K562 (cell line): Measurements from ENCODE around the gene SIDT1. TPM values are rescaled to one million over a fixed set of nuclear protein-coding genes. Genes with fewer than 3 reads are reported as not detected.

ENCODE experiments used
- ATAC-seq: fragments of 200-7000 bp; cut with Tn5 transposase; 3 replicates; pipeline ENCODE4 v1.9.1; 2020; ENCODE audit warnings: moderate library complexity
- BruUV-seq: library from RNA; stranded (reverse); fragments of 400-500 nt; replicated peaks from 2 replicates; lab custom pipeline; 2021; lab: Mats Ljungman, UMichigan
- CTCF ChIA-PET: fragments of 300-600 bp; formaldehyde crosslinking; extraction: SDS; loops from one replicate; lab custom pipeline; 2021; ENCODE audit warnings: low intra/inter-chr PET ratio; lab: Yijun Ruan, JAX
- POLR2A ChIA-PET: fragments of 300-600, 350-650 bp; sonication (Branson Sonifier 250); formaldehyde crosslinking; extraction: SDS; loops from one replicate; lab custom pipeline; 2021; ENCODE audit warnings: antibody characterized with exemption, inconsistent platforms; lab: Yijun Ruan, JAX
- DNase-seq, 4 experiments: peaks; one replicate each; pipeline versions ENCODE4 v3.0.0 to v3.0.0-alpha.2; 2011 to 2018; ENCODE audit warnings: low spot score in 3 of 4, mixed read lengths in 3 of 4; ENCODE audit errors: extremely low read depth in 1 of 4
- FAIRE-seq: peaks from 2 replicates; lab custom pipeline; 2011; peaks lifted over from hg19 to GRCh38; lab: Jason Lieb, UNC
- H2AFZ ChIP-seq: 2 replicates; pipeline ENCODE4 v1.6.0; 2011; ENCODE audit warnings: low read depth, low read length, control low read depth, inconsistent platforms
- H3K27ac ChIP-seq: fragments of 200-600 bp; 3 replicates; pipeline ENCODE4 v1.8.0; 2011; ENCODE audit warnings: low read depth, mild to moderate bottlenecking, control low read depth, inconsistent platforms, low read length, moderate library complexity, mixed read lengths; ENCODE audit errors: extremely low read depth
- H3K27me3 ChIP-seq, 2 experiments: fragments of 300-600 bp in 1 of 2; 2 replicates in 1 of 2; 3 replicates in 1 of 2; pipeline versions ENCODE4 v1.6.0 to v1.8.0; 2011; ENCODE audit warnings: inconsistent platforms in 2 of 2, low read length in 2 of 2, mild to moderate bottlenecking in 1 of 2, mixed read lengths in 1 of 2, moderate library complexity in 1 of 2; ENCODE audit not compliant: control insufficient read depth in 2 of 2, insufficient read depth in 2 of 2
- H3K36me3 ChIP-seq: fragments of 300-600 bp; 3 replicates; pipeline ENCODE4 v1.8.0; 2011; ENCODE audit warnings: mild to moderate bottlenecking, low read length, inconsistent platforms; ENCODE audit not compliant: control insufficient read depth, insufficient read depth
- H3K4me1 ChIP-seq, 2 experiments: fragments of 200-600 bp in 1 of 2; replicated peaks in 1 of 2; 2 replicates in 1 of 2; 3 replicates in 1 of 2; pipeline versions ENCODE4 v1.5.1 to v1.8.0; 2011; ENCODE audit warnings: inconsistent platforms in 2 of 2, low read length in 2 of 2, mild to moderate bottlenecking in 1 of 2, mixed read lengths in 1 of 2, moderate library complexity in 1 of 2; ENCODE audit not compliant: control insufficient read depth in 2 of 2, insufficient read depth in 2 of 2
- H3K4me2 ChIP-seq: 2 replicates; pipeline ENCODE4 v1.6.1; 2011; ENCODE audit warnings: low read length, control low read depth, inconsistent platforms, mixed read lengths; ENCODE audit not compliant: insufficient read depth
- H3K4me3 ChIP-seq: fragments of 200-600 bp; sonication (generic), shearing (Covaris generic); 2 replicates; pipeline ENCODE4 v1.5.1; 2016; ENCODE audit warnings: control low read depth, inconsistent platforms
- H3K79me2 ChIP-seq: fragments of 200-600 bp; 3 replicates; pipeline ENCODE4 v1.8.0; 2011; ENCODE audit warnings: low read length, inconsistent platforms; ENCODE audit not compliant: control insufficient read depth, insufficient read depth
- H3K9ac ChIP-seq, 2 experiments: 2 replicates each; pipeline versions ENCODE4 v1.6.0 to v1.6.1; 2011; ENCODE audit warnings: low read depth in 2 of 2, low read length in 2 of 2, control low read depth in 1 of 2, inconsistent platforms in 1 of 2, mild to moderate bottlenecking in 1 of 2, mixed read lengths in 1 of 2; ENCODE audit not compliant: insufficient read depth in 1 of 2
- H3K9me1 ChIP-seq: one replicate; pipeline ENCODE4 v1.6.0; 2011; ENCODE audit warnings: inconsistent platforms, mild to moderate bottlenecking, low read length, moderate library complexity; ENCODE audit not compliant: control insufficient read depth, insufficient read depth
- H3K9me3 ChIP-seq: replicated peaks from 2 replicates; pipeline ENCODE4 v1.5.1; 2011; ENCODE audit warnings: low read depth, low read length, inconsistent platforms; ENCODE audit not compliant: control insufficient read depth, insufficient read depth
- H4K20me1 ChIP-seq: replicated peaks from 2 replicates; pipeline ENCODE4 v1.6.1; 2011; ENCODE audit warnings: low read length, inconsistent platforms, mixed read lengths; ENCODE audit not compliant: control insufficient read depth, insufficient read depth
- ARNT ChIP-seq, 2 experiments: fragments of 450-650 bp; IDR thresholded peaks; 2 replicates each; pipeline ENCODE4 v1.6.1; 2016; ENCODE audit warnings: mild to moderate bottlenecking in 1 of 2
- CGGBP1 ChIP-seq: fragments of 250-450 bp; sonication (Bioruptor Pico); IDR thresholded peaks from 2 replicates; pipeline ENCODE4 v1.9.0; 2021; ENCODE audit warnings: mild to moderate bottlenecking
- IRF2 ChIP-seq: sonication (generic); formaldehyde crosslinking; IDR thresholded peaks from 2 replicates; pipeline ENCODE4 v1.8.1; 2022; ENCODE audit warnings: mild to moderate bottlenecking, missing genetic modification reagents
- LCOR ChIP-seq: sonication (generic); formaldehyde crosslinking; IDR thresholded peaks from 2 replicates; pipeline ENCODE4 v1.8.0; 2022; ENCODE audit warnings: mild to moderate bottlenecking, missing genetic modification reagents
- U2AF2 ChIP-seq: fragments of 200-400 bp; formaldehyde crosslinking; optimal IDR thresholded peaks from 2 replicates; pipeline ENCODE3; 2017; ENCODE audit warnings: low read depth, mild to moderate bottlenecking, low read length
- whole genome bisulfite sequencing: fragments of 100-300 bp; shearing (Covaris generic); methylation state at CpG from one replicate; pipeline ENCODE4 v1.1.6; 2016; ENCODE audit warnings: low coverage, mixed read lengths; ENCODE audit not compliant: insufficient coverage; ENCODE audit errors: missing lambda C conversion rate; 5-methylcytosine and 5-hydroxymethylcytosine counted together
- in situ Hi-C: fragments of 300-500 bp; cut with MboI; formaldehyde crosslinking; loops from 4 replicates; pipeline ENCODE4 v1.15.0; 2018; ENCODE audit warnings: inconsistent platforms, mixed read lengths
- intact Hi-C: fragments of 100-400 bp; cut with micrococcal nuclease; formaldehyde crosslinking; loops from 2 replicates; pipeline ENCODE4 v1.14.2; 2022
- polyA plus RNA-seq, 8 experiments: library from polyadenylated mRNA; depleted of rRNA in 4 of 8; stranded (reverse) in 5 of 8; unstranded in 3 of 8; fragments of >200 nt; fragmentation: Nextera tagmentation in 2 of 8; fragmentation: Illumina TruSeq in 1 of 8; extraction: Ambion mirVana in 2 of 8; extraction: Trizol in 1 of 8; gene quantifications; 2 replicates each; pipeline versions ENCODE4 v1.2.1 to v1.2.3, GENCODE V29; 2011 to 2014; ENCODE audit warnings: inconsistent platforms in 1 of 8, missing spikeins in 1 of 8
- total RNA-seq, 7 experiments: library from RNA; depleted of rRNA in 6 of 7; stranded (reverse); fragments of >200 nt in 6 of 7; fragmentation: Illumina TruSeq in 2 of 7; extraction: Trizol in 2 of 7; gene quantifications; 2 replicates each; pipeline versions ENCODE4 v1.2.1 to v1.2.3, GENCODE V29; 2011 to 2021; ENCODE audit warnings: low replicate concordance in 1 of 7
- TF ChIP-seq, protein P1 (sequence below): IDR thresholded peaks from 2 replicates; pipeline ENCODE4 v1.6.1; 2014; ENCODE audit warnings: antibody characterized with exemption

SIDT1 gene
- total and polyA plus RNA-seq, 9 of the 15 experiments (the other 6 are each of a cell fraction or from before 2014, with no cell fraction given) = not detected

GRCh38 chr3:113602836-113603235 lies 70.5 kb downstream of the SIDT1 start:
- Histone ChIP-seq H3K27me3 (peaks cover 0 to 11% of the 10 kb centered on the region in 2 experiments; a peak in 4 of 5 replicates), H3K9me3 (no peaks in the 10 kb centered on the region), H2AFZ (no peak overlapping the region), H3K4me3 (no peak overlapping the region), H3K36me3 (no peaks in the 10 kb centered on the region), H3K9ac (no peak overlapping the region), H4K20me1 (no peaks in the 10 kb centered on the region), H3K4me2 (no peak overlapping the region), H3K27ac (no peak overlapping the region), H3K4me1 (no peaks in the 10 kb centered on the region), H3K9me1 (no peaks in the 10 kb centered on the region), H3K79me2 (no peaks in the 10 kb centered on the region)
- intact Hi-C loops = no loop called here
- DNase-seq = no peak
- TF ChIP-seq, protein P1, sequence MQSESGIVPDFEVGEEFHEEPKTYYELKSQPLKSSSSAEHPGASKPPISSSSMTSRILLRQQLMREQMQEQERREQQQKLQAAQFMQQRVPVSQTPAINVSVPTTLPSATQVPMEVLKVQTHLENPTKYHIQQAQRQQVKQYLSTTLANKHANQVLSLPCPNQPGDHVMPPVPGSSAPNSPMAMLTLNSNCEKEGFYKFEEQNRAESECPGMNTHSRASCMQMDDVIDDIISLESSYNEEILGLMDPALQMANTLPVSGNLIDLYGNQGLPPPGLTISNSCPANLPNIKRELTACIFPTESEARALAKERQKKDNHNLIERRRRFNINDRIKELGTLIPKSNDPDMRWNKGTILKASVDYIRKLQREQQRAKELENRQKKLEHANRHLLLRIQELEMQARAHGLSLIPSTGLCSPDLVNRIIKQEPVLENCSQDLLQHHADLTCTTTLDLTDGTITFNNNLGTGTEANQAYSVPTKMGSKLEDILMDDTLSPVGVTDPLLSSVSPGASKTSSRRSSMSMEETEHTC = no peak
- TF ChIP-seq U2AF2 (no peak), LCOR (CRISPR knock-in tag) (no peak), CGGBP1 (CRISPR knock-in tag) (no peak), ARNT (IDR thresholded peaks at IDR 0.05) (no peak), IRF2 (CRISPR knock-in tag) (no peak)
- WGBS = 3% methylated on average over 11 of the region's 11 CpGs
- BruUV-seq = no TSS peak
- no peak for FAIRE-seq
- POLR2A ChIA-PET = no interaction called here
- CTCF ChIA-PET = no interaction called here
- ATAC-seq = no peak
- in situ Hi-C loops = loop anchor here (25.0 kb wide), 1 partner anchor 541 kb away; no protein-coding TSS in a partner anchor
